HepG2 (cell line): Measurements from ENCODE around the gene STRBP. TPM values are rescaled to one million over a fixed set of nuclear protein-coding genes. Genes with fewer than 3 reads are reported as not detected.
A peak's percentile ranks its signal among the peaks of the same experiment; 100 is the strongest.

Experiments
- ATAC-seq: fragments of 200-7000 bp; cut with Tn5 transposase; 3 replicates; pipeline ENCODE4 v1.9.1; 2020; ENCODE audit warnings: mild to moderate bottlenecking, moderate library complexity
- BruUV-seq: library from RNA; stranded (reverse); fragments of 400-500 nt; replicated peaks from 2 replicates; lab custom pipeline; 2021; lab: Mats Ljungman, UMichigan
- CTCF ChIA-PET: fragments of 300-600 bp; formaldehyde crosslinking; extraction: SDS; loops from one replicate; lab custom pipeline; 2021; ENCODE audit warnings: low total read pairs, inconsistent platforms, low intra/inter-chr PET ratio; lab: Yijun Ruan, JAX
- POLR2A ChIA-PET: fragments of 350-600 bp; sonication (Branson Sonifier 250); formaldehyde crosslinking; loops from one replicate; lab custom pipeline; 2020; ENCODE audit warnings: antibody characterized with exemption, inconsistent platforms; lab: Yijun Ruan, JAX
- DNase-seq: peaks from one replicate; pipeline ENCODE4 v3.0.0-alpha.2; 2015; ENCODE audit warnings: low spot score
- FAIRE-seq: peaks from 3 replicates; lab custom pipeline; 2011; peaks lifted over from hg19 to GRCh38; lab: Jason Lieb, UNC
- H2AFZ ChIP-seq: one replicate; pipeline ENCODE4 v1.6.1; 2011; ENCODE audit warnings: low read length, inconsistent platforms
- H3K27ac ChIP-seq: fragments of 300-600 bp; 3 replicates; pipeline ENCODE4 v1.8.0; 2011; ENCODE audit warnings: mixed run types, mild to moderate bottlenecking, mixed read lengths, low read length, inconsistent platforms; ENCODE audit not compliant: insufficient read depth; ENCODE audit errors: extremely low read length
- H3K27me3 ChIP-seq, 2 experiments: fragments of 200-600 bp in 1 of 2; 2 replicates in 1 of 2; 3 replicates in 1 of 2; pipeline versions ENCODE4 v1.6.0 to v1.8.0; 2011; ENCODE audit warnings: low read length in 2 of 2, mild to moderate bottlenecking in 2 of 2, moderate library complexity in 2 of 2, inconsistent platforms in 1 of 2; ENCODE audit not compliant: insufficient read depth in 2 of 2, control insufficient read depth in 1 of 2
- H3K36me3 ChIP-seq, 2 experiments: fragments of 200-600 bp in 1 of 2; replicated peaks in 1 of 2; 2 replicates in 1 of 2; 3 replicates in 1 of 2; pipeline versions ENCODE4 v1.5.1 to v1.8.0; 2011; ENCODE audit warnings: low read length in 2 of 2, inconsistent platforms in 1 of 2; ENCODE audit not compliant: insufficient read depth in 2 of 2, control insufficient read depth in 1 of 2
- H3K4me1 ChIP-seq: 2 replicates; pipeline ENCODE4 v1.5.1; 2012; ENCODE audit warnings: low read length, inconsistent platforms; ENCODE audit not compliant: insufficient read depth
- H3K4me2 ChIP-seq: 2 replicates; pipeline ENCODE4 v1.6.0; 2011; ENCODE audit warnings: low read depth, low read length, inconsistent platforms
- H3K4me3 ChIP-seq, 3 experiments: fragments of 200-600 bp in 1 of 3; sonication (generic), shearing (Covaris generic) in 1 of 3; replicated peaks in 1 of 3; 2 replicates each; pipeline ENCODE4 v1.5.1; 2011 to 2016; ENCODE audit warnings: low read length in 3 of 3, inconsistent platforms in 2 of 3, low read depth in 2 of 3, mild to moderate bottlenecking in 2 of 3, control low read depth in 1 of 3, mixed read lengths in 1 of 3; ENCODE audit not compliant: insufficient read depth in 1 of 3
- H3K79me2 ChIP-seq: one replicate; pipeline ENCODE4 v1.6.1; 2011; ENCODE audit warnings: low read length, inconsistent platforms; ENCODE audit not compliant: insufficient read depth
- H3K9ac ChIP-seq: 2 replicates; pipeline ENCODE4 v1.6.0; 2011; ENCODE audit warnings: mild to moderate bottlenecking, low read depth, low read length, inconsistent platforms; ENCODE audit not compliant: insufficient read depth
- H3K9me3 ChIP-seq: 2 replicates; pipeline ENCODE4 v1.5.1; 2012; ENCODE audit warnings: mild to moderate bottlenecking, low read length
- H4K20me1 ChIP-seq: 2 replicates; pipeline ENCODE4 v1.6.0; 2011; ENCODE audit warnings: inconsistent platforms, mild to moderate bottlenecking, low read length, moderate library complexity; ENCODE audit not compliant: insufficient read depth
- ADNP ChIP-seq: sonication (generic); formaldehyde crosslinking; IDR thresholded peaks from 2 replicates; pipeline ENCODE4 v1.4.0; 2020; ENCODE audit warnings: missing genetic modification reagents
- BCL6 ChIP-seq: IDR thresholded peaks from 2 replicates; pipeline ENCODE4 v1.6.1; 2016; ENCODE audit warnings: missing genetic modification reagents, missing compliant biosample characterization
- FOXJ3 ChIP-seq: sonication (generic); formaldehyde crosslinking; IDR thresholded peaks from 2 replicates; pipeline ENCODE4 v1.4.0; 2020; ENCODE audit warnings: missing genetic modification reagents, mild to moderate bottlenecking, borderline replicate concordance
- FOXO1 ChIP-seq: sonication (generic); formaldehyde crosslinking; IDR thresholded peaks from 2 replicates; pipeline ENCODE4 v1.4.0; 2020; ENCODE audit warnings: missing genetic modification reagents
- HHEX ChIP-seq: IDR thresholded peaks from 2 replicates; pipeline ENCODE4 v1.6.1; 2016; ENCODE audit warnings: control low read depth
- MLLT10 ChIP-seq: sonication (generic); formaldehyde crosslinking; IDR thresholded peaks from 2 replicates; pipeline ENCODE4 v1.4.0; 2020; ENCODE audit warnings: missing genetic modification reagents
- NR2F6 ChIP-seq, 2 experiments: IDR thresholded peaks; 2 replicates each; pipeline ENCODE4 v1.6.1; 2016; ENCODE audit warnings: antibody characterized with exemption in 1 of 2, mild to moderate bottlenecking in 1 of 2
- PBX2 ChIP-seq: IDR thresholded peaks from 2 replicates; pipeline ENCODE4 v1.6.1; 2016; ENCODE audit warnings: control low read depth
- SOX13 ChIP-seq, 3 experiments: fragments of 450-650 bp in 1 of 3; sonication (generic) in 1 of 3; formaldehyde crosslinking in 1 of 3; IDR thresholded peaks in 2 of 3; conservative IDR thresholded peaks in 1 of 3; 2 replicates each; pipeline versions ENCODE4 v1.5.0 to v1.6.1; 2016 to 2020; ENCODE audit warnings: antibody characterized with exemption in 1 of 3, mild to moderate bottlenecking in 1 of 3, missing compliant biosample characterization in 1 of 3, missing genetic modification reagents in 1 of 3, moderate library complexity in 1 of 3
- TCF12 ChIP-seq, 2 experiments: fragments of 450-650 bp in 1 of 2; sonication (generic) in 1 of 2; formaldehyde crosslinking in 1 of 2; IDR thresholded peaks; 2 replicates each; pipeline versions ENCODE4 v1.6.1 to v1.8.0; 2017 to 2022; ENCODE audit warnings: antibody characterized with exemption in 1 of 2, mild to moderate bottlenecking in 1 of 2, missing genetic modification reagents in 1 of 2, moderate library complexity in 1 of 2
- ZBTB3 ChIP-seq: sonication (generic); formaldehyde crosslinking; IDR thresholded peaks from 2 replicates; pipeline ENCODE4 v1.4.0; 2020; ENCODE audit warnings: low read depth, mild to moderate bottlenecking, moderate library complexity, missing genetic modification reagents, borderline replicate concordance
- ZHX1 ChIP-seq: sonication (generic); formaldehyde crosslinking; IDR thresholded peaks from 2 replicates; pipeline ENCODE4 v1.8.1; 2022; ENCODE audit warnings: low read depth, mild to moderate bottlenecking, missing genetic modification reagents
- ZMYM3 ChIP-seq: sonication (generic); formaldehyde crosslinking; IDR thresholded peaks from 2 replicates; pipeline ENCODE4 v1.5.1; 2020; ENCODE audit warnings: mild to moderate bottlenecking, missing genetic modification reagents
- ZNF121 ChIP-seq: sonication (generic); formaldehyde crosslinking; IDR thresholded peaks from 2 replicates; pipeline ENCODE4 v1.5.0; 2020; ENCODE audit warnings: mild to moderate bottlenecking, missing genetic modification reagents
- ZNF432 ChIP-seq: sonication (generic); formaldehyde crosslinking; IDR thresholded peaks from 2 replicates; pipeline ENCODE4 v1.5.0; 2020; ENCODE audit warnings: missing genetic modification reagents, mild to moderate bottlenecking, borderline replicate concordance
- ZNF639 ChIP-seq: conservative IDR thresholded peaks from 2 replicates; pipeline ENCODE4 v1.6.1; 2018; ENCODE audit warnings: missing genetic modification reagents
- ZZZ3 ChIP-seq: sonication (generic); formaldehyde crosslinking; IDR thresholded peaks from 2 replicates; pipeline ENCODE4 v1.4.0; 2020; ENCODE audit warnings: missing genetic modification reagents, mild to moderate bottlenecking, borderline replicate concordance
- WGBS: methylation state at CpG from one replicate; pipeline ENCODE4 v1.1.6; 2017; ENCODE audit warnings: low lambda C conversion rate; 5-methylcytosine and 5-hydroxymethylcytosine counted together
- in situ Hi-C: cut with HindIII; loops from 2 replicates; pipeline ENCODE4 v1.10.0; 2017; ENCODE audit warnings: low pct_unique_long_range_greater_than_20kb; ENCODE audit not compliant: extremely low pct_ligation_motif_present
- intact Hi-C: fragments of 100-400 bp; cut with micrococcal nuclease; formaldehyde crosslinking; loops from one replicate; pipeline ENCODE4 v1.10.0; 2022; ENCODE audit not compliant: unreplicated experiment
- polyA plus RNA-seq, 8 experiments: library from polyadenylated mRNA; depleted of rRNA in 3 of 8; stranded (reverse) in 7 of 8; unstranded in 1 of 8; fragments of >200 nt; fragmentation: Illumina TruSeq in 4 of 8; extraction: Trizol in 4 of 8; gene quantifications; 2 replicates each; pipeline versions ENCODE4 v1.2.1 to v1.2.3, GENCODE V29; 2011 to 2016; ENCODE audit warnings: low read depth in 4 of 8, missing spikeins in 1 of 8, mixed read lengths in 1 of 8; ENCODE audit not compliant: insufficient read depth in 1 of 8
- total RNA-seq, 5 experiments: library from RNA; depleted of rRNA; stranded (reverse); fragments of >200 nt; fragmentation: Illumina TruSeq; extraction: Trizol; gene quantifications; 2 replicates each; pipeline ENCODE4 v1.2.3, GENCODE V29; 2016; ENCODE audit warnings: low read depth in 1 of 5

The STRBP gene
- total and polyA plus RNA-seq, 2 of the 13 experiments (the other 11 are each of a cell fraction or from before 2014, with no cell fraction given) = 14.5 to 38.5 TPM

GRCh38 chr9:123310551-123311249 is 42.3 kb upstream of the STRBP start:
- ATAC-seq (peak; percentile 78), FAIRE-seq (peak; percentile 76), DNase-seq (peak; percentile 84)
- ChIA-PET POLR2A (interaction anchor here (1.4 kb wide), 1 partner anchor 10 kb away, joined by 3 read pairs; no protein-coding TSS in a partner anchor), CTCF (no interaction called here)
- Histone ChIP-seq H3K4me2 (peak overlapping the region; percentile 65), H4K20me1 (no peaks in the 10 kb centered on the region), H2AFZ (no peak overlapping the region), H3K9ac (no peak overlapping the region; the same call in 1 of the 2 replicates), H3K36me3 (no peaks in the 10 kb centered on the region), H3K9me3 (no peaks in the 10 kb centered on the region), H3K4me3 (peak overlapping the region in 2 of 3 experiments; percentile 21 to 32; a peak in 3 of 6 replicates), H3K4me1 (peaks cover 56% of the 10 kb centered on the region), H3K27ac (peak overlapping the region; percentile 61), H3K27me3 (peaks cover 0 to 4% of the 10 kb centered on the region in 2 experiments; a peak in 1 of 5 replicates), H3K79me2 (no peaks in the 10 kb centered on the region)
- in situ Hi-C loops (no loop called here), intact Hi-C loops (no loop called here)
- 0% methylated on average over 4 of the region's 4 CpGs for WGBS
- BruUV-seq = no TSS peak
- TF ChIP-seq HHEX (CRISPR knock-in tag) (peak; percentile 59; the same call in 1 of the 2 replicates), TCF12 (IDR thresholded peaks at IDR 0.05) (no peak), TCF12 (CRISPR knock-in tag; IDR thresholded peaks at IDR 0.05) (no peak), SOX13 (IDR thresholded peaks at IDR 0.05) (peak; percentile 65; the same call in 1 of the 2 replicates), SOX13 (CRISPR knock-in tag; conservative IDR thresholded peaks at IDR 0.05 in 1 of 2, IDR thresholded peaks at IDR 0.05 in 1 of 2) (peak in 1 of 2 experiments; percentile 55; a peak in 2 of 4 replicates), ZMYM3 (peak; percentile 68; the same call in 1 of the 2 replicates), FOXO1 (peak; percentile 32; the same call in 1 of the 2 replicates), MLLT10 (CRISPR knock-in tag) (no peak), FOXJ3 (no peak), ZHX1 (CRISPR knock-in tag) (no peak), PBX2 (no peak), ZNF639 (CRISPR knock-in tag) (no peak), ZBTB3 (CRISPR knock-in tag) (no peak), NR2F6 (IDR thresholded peaks at IDR 0.05) (peak; percentile 75), NR2F6 (CRISPR knock-in tag; IDR thresholded peaks at IDR 0.05) (0 out of 2 replicates have a peak, but pooled peaks have one; percentile 46), ZNF121 (CRISPR knock-in tag) (peak; percentile 93), ZZZ3 (CRISPR knock-in tag) (no peak), ZNF432 (CRISPR knock-in tag) (no peak), BCL6 (CRISPR knock-in tag) (no peak; the same call in 1 of the 2 replicates), ADNP (CRISPR knock-in tag) (no peak)
